GM18870 (cell line): ENCODE measurements around the gene FAM98C.
"Not testable (repeated sequence)": the region's sequence is repeated elsewhere in the genome, so short reads cannot be mapped to it uniquely, and the experiment has no call there.

Experiments
- ATAC-seq: cut with Tn5 transposase; IDR thresholded peaks from one replicate; pipeline ENCODE4 v1.9.1; 2021; ENCODE audit warnings: moderate library complexity; ENCODE audit not compliant: unreplicated experiment

FAM98C gene

GRCh38 chr19:38395381-38396114 lies 7.3 kb upstream of the FAM98C start:
- ATAC-seq = no peak

DNA sequence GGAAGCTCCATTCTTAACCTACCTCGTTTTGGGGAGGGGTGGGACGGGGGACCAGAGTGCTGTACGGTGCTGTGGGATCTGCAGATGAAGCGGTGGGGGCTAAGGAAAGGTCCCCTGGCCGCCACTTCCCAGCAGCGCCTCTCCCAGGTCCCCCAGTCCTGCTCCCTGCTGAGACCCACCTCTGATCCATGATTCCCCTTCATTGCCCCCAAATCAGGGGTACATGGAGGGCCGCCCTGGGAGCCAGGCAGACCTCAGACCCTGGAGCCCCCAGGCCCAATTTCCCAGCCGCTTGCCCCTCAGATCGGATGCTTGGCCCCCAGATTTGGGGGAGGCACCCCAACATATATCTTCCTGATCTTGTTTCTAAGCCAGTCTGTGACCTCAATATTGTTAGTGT lies 3.8 kb upstream of the FAM98C start:
- no peak for ATAC-seq

DNA sequence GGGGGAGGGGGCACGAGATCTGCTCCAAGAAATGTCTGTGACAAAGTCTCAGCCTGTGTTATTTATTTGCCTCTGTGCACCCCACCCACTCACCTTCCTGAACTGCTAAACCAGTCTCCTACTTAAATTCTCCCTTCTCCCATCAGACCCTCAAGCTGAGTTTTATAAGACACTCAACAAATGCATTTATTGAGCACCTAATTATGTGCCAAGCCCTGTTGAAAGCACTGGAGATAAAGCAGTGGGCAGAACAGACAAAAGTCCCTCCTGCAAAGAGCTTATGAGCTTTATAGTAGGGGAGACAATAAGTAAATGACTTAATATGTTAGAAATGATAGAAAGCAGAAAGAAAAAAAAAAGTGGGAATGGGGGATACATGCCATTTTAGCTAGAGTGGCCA lies 3.4 kb upstream of the FAM98C start:
- ATAC-seq = no peak

- ATAC-seq = no peak
Observed at GRCh38 chr19:38400361-38400760, 2.5 kb upstream of the FAM98C start.

DNA sequence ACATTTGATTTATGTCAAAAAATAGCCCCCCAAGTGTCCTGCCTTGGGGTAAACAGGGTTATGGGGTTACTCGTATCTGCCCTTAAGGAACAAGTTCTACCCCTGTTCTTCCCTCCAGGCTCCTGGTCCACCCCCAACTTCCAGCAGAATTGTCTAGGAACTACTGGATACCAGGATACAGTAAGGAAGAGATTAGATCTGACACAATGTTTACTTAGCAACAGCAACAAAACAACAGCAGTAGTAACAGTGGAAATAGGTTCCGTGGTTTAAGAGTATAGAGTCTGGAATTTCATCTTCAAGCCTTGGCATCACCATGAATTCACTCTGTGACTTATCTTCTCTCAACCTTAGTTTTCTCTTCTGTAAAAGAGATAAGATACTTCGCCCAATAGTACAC lies 1.7 kb upstream of the FAM98C start:
- ATAC-seq = no peak

DNA sequence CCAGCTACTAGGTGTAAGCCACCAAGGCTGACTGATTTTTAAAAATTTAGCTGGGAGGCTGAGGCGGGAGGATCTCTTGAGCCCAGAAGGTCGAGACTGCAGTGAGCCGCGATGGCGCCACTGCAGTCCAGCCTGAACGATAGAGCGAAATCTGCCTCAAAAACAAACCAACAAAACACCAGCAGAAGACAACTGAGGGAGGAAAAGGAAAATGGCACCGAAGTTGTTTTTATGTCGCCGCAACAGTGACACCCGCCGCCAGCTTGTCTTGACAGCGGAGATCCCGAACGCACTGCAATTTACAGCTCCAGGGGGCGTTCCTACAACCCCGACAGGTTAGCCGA lies 298 bp upstream of the FAM98C start:
- ATAC-seq = no peak

DNA sequence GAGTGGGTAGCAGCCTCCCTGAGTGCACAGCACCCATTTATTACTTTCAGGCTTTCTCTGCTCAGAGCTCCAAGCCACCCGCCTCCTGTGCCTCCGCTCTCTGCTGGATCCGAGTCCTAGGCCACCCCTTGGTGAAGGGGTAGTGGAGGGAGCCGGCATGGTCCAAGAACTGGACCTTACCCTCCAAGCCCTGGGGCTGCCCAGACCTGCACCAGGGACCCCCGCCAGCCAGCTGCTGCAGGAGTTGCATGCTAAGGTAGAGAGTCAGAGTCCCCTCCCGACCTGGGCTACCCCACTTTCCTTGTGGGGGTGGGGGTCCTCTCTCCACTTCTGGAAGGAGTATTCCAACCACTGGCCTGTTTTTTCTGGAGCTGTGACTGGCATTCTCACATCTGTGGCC lies 2.0 kb downstream of the FAM98C start:
- ATAC-seq = no peak

GRCh38 chr19:38405276-38405675 lies 2.4 kb downstream of the FAM98C start:
- ATAC-seq = no peak

GRCh38 chr19:38409631-38410133 lies 6.8 kb downstream of the FAM98C start:
- ATAC-seq = no peak

- ATAC-seq = not testable (repeated sequence)
Observed at GRCh38 chr19:38410407-38410806, 7.5 kb downstream of the FAM98C start.

GRCh38 chr19:38411041-38411712 lies 8.3 kb downstream of the FAM98C start:
- no peak for ATAC-seq

DNA sequence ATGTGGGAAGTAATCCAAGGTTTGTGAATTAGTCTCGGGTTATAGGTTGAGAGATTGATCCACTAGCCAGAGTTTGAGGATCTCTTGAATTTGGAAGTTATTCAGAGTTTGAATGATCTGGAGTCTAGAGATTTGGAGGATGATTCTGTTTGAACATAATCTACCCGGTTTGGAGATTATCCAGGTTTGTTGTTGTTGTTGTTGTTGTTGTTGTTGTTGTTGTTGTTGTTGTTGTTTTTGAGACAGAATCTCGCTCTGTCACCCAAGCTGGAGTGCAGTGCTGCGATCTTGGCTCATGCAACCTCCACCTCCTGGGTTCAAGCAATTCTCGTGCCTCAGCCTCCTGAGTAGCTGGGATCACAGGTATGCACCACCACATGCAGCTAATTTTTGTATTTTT lies 9.0 kb downstream of the FAM98C start:
- ATAC-seq = not testable (repeated sequence)

GRCh38 chr19:38412491-38412890 lies 9.6 kb downstream of the FAM98C start:
- no peak for ATAC-seq

DNA sequence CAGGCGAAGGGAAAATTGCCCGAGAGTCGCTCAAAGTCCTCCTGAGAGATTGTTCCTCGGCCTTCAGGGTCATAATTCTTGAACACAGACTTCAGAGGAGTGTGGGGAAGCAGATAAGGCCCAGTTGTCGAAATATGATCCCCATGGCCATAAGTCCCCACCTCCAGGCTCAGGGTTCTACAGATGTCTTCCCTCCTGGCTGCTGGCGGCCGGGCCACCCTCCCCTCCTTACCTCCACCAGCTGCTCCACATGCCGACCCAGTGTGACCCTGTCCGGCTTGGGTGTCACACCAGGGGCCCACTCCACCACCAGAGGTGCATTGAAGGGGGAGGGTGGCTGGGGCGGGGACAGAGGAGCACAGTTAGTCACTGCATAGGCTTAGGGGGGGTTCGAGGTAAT lies 10.1 kb downstream of the FAM98C start:
- no peak for ATAC-seq

- ATAC-seq = no peak
Observed at GRCh38 chr19:38413416-38413815, 10.5 kb downstream of the FAM98C start.

GRCh38 chr19:38417146-38417543 lies 14.3 kb downstream of the FAM98C start:
- ATAC-seq = no peak

DNA sequence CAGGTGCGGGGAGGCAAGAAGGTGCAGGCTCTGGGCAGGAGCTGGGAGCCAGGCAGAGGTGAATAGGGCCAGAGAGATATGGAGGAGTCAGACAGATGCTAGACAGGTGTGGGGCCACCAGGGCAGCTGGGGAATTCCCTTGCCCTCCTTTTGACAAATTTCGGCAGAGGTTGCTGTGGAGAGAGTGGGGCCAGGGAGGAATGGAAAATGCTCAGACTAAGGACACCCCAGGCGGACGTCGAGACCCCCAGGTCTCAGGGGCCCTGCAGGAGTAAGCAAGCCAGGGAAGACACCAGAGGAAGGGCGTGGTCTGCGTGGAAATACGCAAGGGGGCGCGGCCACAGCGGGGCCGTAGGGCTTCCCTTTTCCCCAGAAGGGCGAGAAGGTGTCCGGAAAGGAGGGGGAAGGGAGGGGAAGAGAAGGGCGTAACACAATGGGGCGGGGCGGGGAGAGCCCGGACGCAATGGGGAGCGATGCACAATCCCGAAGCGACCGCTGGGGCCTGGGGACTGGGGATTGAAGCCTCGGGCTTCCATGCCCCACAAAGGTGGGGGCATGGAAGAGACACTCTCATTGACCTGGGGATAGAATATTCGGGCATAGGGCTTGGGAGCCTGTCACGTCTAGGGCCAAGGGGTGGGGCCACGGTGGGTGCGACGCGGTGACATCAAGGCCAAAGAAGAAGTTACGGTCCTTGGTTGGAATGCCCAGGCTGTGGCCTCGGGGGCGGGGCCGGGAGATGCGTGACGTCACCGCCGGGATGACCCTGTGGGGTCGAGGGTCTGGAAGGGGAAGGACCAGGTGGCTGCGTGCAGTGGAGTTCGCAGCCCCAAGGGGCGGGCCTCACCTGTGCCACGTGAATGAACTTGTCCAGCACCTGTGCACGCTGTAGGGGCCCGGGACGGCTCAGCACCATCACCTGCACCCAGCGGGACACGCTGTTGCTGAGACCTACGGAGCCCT lies 14.9 kb downstream of the FAM98C start:
- ATAC-seq = no peak

- ATAC-seq = no peak
Observed at GRCh38 chr19:38420935-38421334, 18.0 kb downstream of the FAM98C start.

DNA sequence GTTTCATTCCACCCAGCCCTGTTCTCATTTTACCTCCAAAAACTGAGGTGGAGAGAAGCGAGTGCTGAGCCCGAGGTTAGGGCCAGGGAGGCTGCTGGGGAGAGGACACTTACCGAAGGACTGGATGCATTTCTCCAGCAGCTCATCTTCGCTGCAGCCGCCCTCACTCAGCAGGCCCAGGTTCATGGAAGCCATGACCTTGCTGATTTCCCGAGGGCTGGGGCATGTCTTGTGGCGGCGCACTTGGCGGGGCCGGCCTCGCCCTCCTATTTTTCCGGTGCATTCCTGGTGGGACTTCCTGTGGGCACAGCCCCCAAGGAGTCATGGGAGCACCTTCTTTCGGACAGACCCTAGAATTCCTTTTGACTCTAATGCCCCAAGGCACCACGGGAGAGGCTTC lies 19.0 kb downstream of the FAM98C start:
- no peak for ATAC-seq

DNA sequence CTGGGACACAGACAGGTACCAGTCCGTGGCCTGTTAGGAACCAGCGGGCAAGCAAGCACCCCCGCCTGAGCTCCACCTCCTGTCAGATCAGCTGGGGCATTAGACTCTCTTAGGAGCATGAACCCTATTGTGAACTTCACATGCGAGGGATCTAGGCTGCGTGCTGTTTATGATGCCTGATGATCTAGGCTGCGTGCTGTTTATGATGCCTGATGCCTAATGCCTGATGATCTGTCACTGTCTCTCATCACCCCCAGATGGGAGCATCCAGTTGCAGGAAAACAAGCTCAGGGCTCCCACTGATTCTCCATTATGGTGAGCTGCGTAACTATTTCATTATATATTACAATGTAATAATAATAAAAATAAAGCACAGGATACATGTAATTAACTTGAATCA lies 19.5 kb downstream of the FAM98C start:
- ATAC-seq = no peak

DNA sequence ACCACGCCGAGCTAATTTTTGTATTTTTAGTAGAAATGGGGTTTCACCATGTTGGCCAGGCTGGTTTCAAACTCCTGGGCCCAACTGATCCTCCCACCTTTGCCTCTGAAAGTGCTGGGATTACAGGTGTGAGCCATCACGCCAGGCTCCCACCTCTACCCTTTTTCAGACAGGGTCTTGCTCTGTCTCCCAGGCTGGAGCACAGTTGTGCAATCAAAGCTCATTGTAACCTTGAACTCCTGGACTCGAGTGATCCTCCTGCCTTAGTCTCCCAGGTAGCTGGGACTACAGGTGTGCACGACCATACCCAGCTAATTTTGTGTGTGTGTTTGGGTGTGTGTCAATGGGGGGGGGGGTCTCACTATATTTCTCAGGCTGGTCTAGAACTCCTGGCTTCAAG lies 21.4 kb downstream of the FAM98C start:
- ATAC-seq = no peak
